GM12878 (cell line): Measurements from ENCODE around the gene RAPSN. TPM values are rescaled to one million over a fixed set of nuclear protein-coding genes. Genes with fewer than 3 reads are reported as not detected.

Experiments
- ATAC-seq: fragments of 200-7000 bp; cut with Tn5 transposase; 3 replicates; pipeline ENCODE4 v1.9.1; 2020; ENCODE audit warnings: mild to moderate bottlenecking, moderate library complexity
- BruUV-seq: library from RNA; stranded (reverse); fragments of 400-500 nt; replicated peaks from 2 replicates; lab custom pipeline; 2021; lab: Mats Ljungman, UMichigan
- CTCF ChIA-PET: fragments of 300-600 bp; sonication (Branson Sonifier 250); formaldehyde crosslinking; extraction: SDS; loops from one replicate; lab custom pipeline; 2021; ENCODE audit warnings: inconsistent platforms; lab: Yijun Ruan, JAX
- POLR2A ChIA-PET: fragments of 350-600 bp; formaldehyde crosslinking; extraction: SDS; loops from one replicate; lab custom pipeline; 2021; ENCODE audit warnings: inconsistent platforms; lab: Charles Lee
- RAD21 ChIA-PET: fragments of 300-600 bp; sonication (Branson Sonifier 250); formaldehyde crosslinking; loops from one replicate; lab custom pipeline; 2023; ENCODE audit warnings: antibody characterized with exemption; ENCODE audit not compliant: unreplicated experiment; lab: Charles Lee
- SMC1A ChIA-PET: fragments of 300-600 bp; sonication (Branson Sonifier 250); formaldehyde crosslinking; loops from one replicate; lab custom pipeline; 2023; ENCODE audit not compliant: unreplicated experiment, uncharacterized antibody; lab: Charles Lee
- DNase-seq: peaks from one replicate; pipeline ENCODE4 v3.0.0-alpha.2; 2011; ENCODE audit warnings: low read depth, low spot score
- FAIRE-seq: peaks from 3 replicates; lab custom pipeline; 2011; peaks lifted over from hg19 to GRCh38; lab: Jason Lieb, UNC
- H2AFZ ChIP-seq: 2 replicates; pipeline ENCODE4 v1.6.0; 2011; ENCODE audit warnings: low read depth, low read length, control low read depth; ENCODE audit not compliant: control insufficient read depth
- H3K27ac ChIP-seq: 2 replicates; pipeline ENCODE4 v1.5.1; 2011; ENCODE audit warnings: control low read depth; ENCODE audit not compliant: control insufficient read depth, insufficient read depth
- H3K27me3 ChIP-seq, 2 experiments: replicated peaks in 1 of 2; 2 replicates each; pipeline versions ENCODE4 v1.6.0 to v1.6.1; 2011; ENCODE audit warnings: low read length in 1 of 2; ENCODE audit not compliant: control insufficient read depth in 2 of 2, insufficient read depth in 2 of 2
- H3K36me3 ChIP-seq, 2 experiments: 2 replicates each; pipeline ENCODE4 v1.5.1; 2011; ENCODE audit warnings: low read length in 1 of 2; ENCODE audit not compliant: control insufficient read depth in 2 of 2, insufficient read depth in 2 of 2
- H3K4me1 ChIP-seq: 2 replicates; pipeline ENCODE4 v1.6.1; 2011; ENCODE audit warnings: mild to moderate bottlenecking, low read length, moderate library complexity, mixed read lengths; ENCODE audit not compliant: control insufficient read depth, insufficient read depth
- H3K4me2 ChIP-seq: 2 replicates; pipeline ENCODE4 v1.6.0; 2011; ENCODE audit warnings: control low read depth; ENCODE audit not compliant: control insufficient read depth, insufficient read depth
- H3K4me3 ChIP-seq: fragments of 200-600 bp; sonication (generic); 2 replicates; pipeline ENCODE4 v1.5.1; 2016
- H3K79me2 ChIP-seq: 2 replicates; pipeline ENCODE4 v1.6.0; 2011; ENCODE audit warnings: low read length; ENCODE audit not compliant: control insufficient read depth, insufficient read depth
- H3K9ac ChIP-seq: 2 replicates; pipeline ENCODE4 v1.8.0; 2011; ENCODE audit warnings: low read length, control low read depth, mixed read lengths; ENCODE audit not compliant: control insufficient read depth, insufficient read depth
- H3K9me3 ChIP-seq: replicated peaks from 3 replicates; pipeline ENCODE4 v1.5.1; 2011; ENCODE audit warnings: mild to moderate bottlenecking, low read length; ENCODE audit not compliant: control insufficient read depth, insufficient read depth
- H4K20me1 ChIP-seq: 2 replicates; pipeline ENCODE4 v1.6.0; 2011; ENCODE audit not compliant: control insufficient read depth, insufficient read depth
- CREB1 ChIP-seq: IDR thresholded peaks from 2 replicates; pipeline ENCODE4 v1.6.1; 2012; ENCODE audit warnings: low read depth, mild to moderate bottlenecking, inconsistent platforms
- GATAD2B ChIP-seq: fragments of 450-650 bp; conservative IDR thresholded peaks from 2 replicates; pipeline ENCODE4 v1.6.1; 2017; ENCODE audit warnings: low read depth, mild to moderate bottlenecking, moderate library complexity
- HCFC1 ChIP-seq: fragments of 150-350 bp; IDR thresholded peaks from 2 replicates; pipeline ENCODE4 v1.6.1; 2014; ENCODE audit warnings: low read length
- HDAC2 ChIP-seq: fragments of 200-600 bp; sonication (generic); IDR thresholded peaks from 2 replicates; pipeline ENCODE4 v1.6.1; 2017
- NFXL1 ChIP-seq: fragments of 450-650 bp; IDR thresholded peaks from 2 replicates; pipeline ENCODE4 v1.6.1; 2017; ENCODE audit warnings: antibody characterized with exemption, mild to moderate bottlenecking, borderline replicate concordance
- POU2F2 ChIP-seq: IDR thresholded peaks from 3 replicates; pipeline ENCODE4 v1.6.1; 2011; ENCODE audit warnings: low read depth, mild to moderate bottlenecking, low read length, borderline replicate concordance
- SMC3 ChIP-seq: IDR thresholded peaks from 2 replicates; pipeline ENCODE4 v1.6.1; 2011; ENCODE audit warnings: low read length, improper control_type of control experiment, borderline replicate concordance
- SREBF2 ChIP-seq: IDR thresholded peaks from 2 replicates; pipeline ENCODE4 v1.6.1; 2012; ENCODE audit warnings: mild to moderate bottlenecking, low read length
- STAT1 ChIP-seq: fragments of 450-650 bp; conservative IDR thresholded peaks from 2 replicates; pipeline ENCODE4 v1.6.1; 2014; ENCODE audit warnings: antibody characterized with exemption, mild to moderate bottlenecking
- SUZ12 ChIP-seq: fragments of 200-600 bp; sonication (generic); IDR thresholded peaks from one replicate; pipeline ENCODE4 v1.6.1; 2018; ENCODE audit warnings: antibody characterized with exemption, mild to moderate bottlenecking; ENCODE audit not compliant: unreplicated experiment
- ZNF384 ChIP-seq: IDR thresholded peaks from 2 replicates; pipeline ENCODE4 v1.6.1; 2012; ENCODE audit warnings: low read depth, mild to moderate bottlenecking, low read length, improper control_type of control experiment, borderline replicate concordance
- WGBS: methylation state at CpG from one replicate; pipeline ENCODE4 v1.1.6; 2016; ENCODE audit warnings: low lambda C conversion rate; ENCODE audit not compliant: insufficient replicate concordance, insufficient coverage; ENCODE audit errors: missing lambda C conversion rate; 5-methylcytosine and 5-hydroxymethylcytosine counted together
- in situ Hi-C: fragments of 300-500 bp; cut with MboI; formaldehyde crosslinking; loops from 9 replicates; pipeline ENCODE4 v1.14.3; 2018; ENCODE audit warnings: mixed read lengths
- intact Hi-C: fragments of 100-400 bp; cut with micrococcal nuclease; formaldehyde crosslinking; loops from one replicate; pipeline ENCODE4 v1.14.2; 2022; ENCODE audit not compliant: unreplicated experiment
- polyA plus RNA-seq, 11 experiments: library from polyadenylated mRNA; depleted of rRNA in 4 of 11; unstranded in 6 of 11; stranded (reverse) in 5 of 11; fragments of >200 nt; fragmentation: Nextera tagmentation in 4 of 11; fragmentation: Illumina TruSeq in 1 of 11; extraction: Ambion mirVana in 4 of 11; extraction: Trizol in 1 of 11; gene quantifications; 1 replicate in 1 of 11; 2 replicates in 10 of 11; pipeline versions ENCODE4 v1.2.1 to v1.2.3, GENCODE V29; 2011 to 2016; ENCODE audit warnings: inconsistent platforms in 2 of 11, missing spikeins in 2 of 11, low read depth in 1 of 11
- total RNA-seq, 4 experiments: library from RNA; depleted of rRNA in 3 of 4; stranded (reverse); fragments of >200 nt in 3 of 4; fragmentation: Illumina TruSeq in 1 of 4; extraction: Trizol in 1 of 4; gene quantifications; 2 replicates each; pipeline versions ENCODE4 v1.2.1 to v1.2.3, GENCODE V29; 2013 to 2021
- TF ChIP-seq, protein P1 (sequence below): IDR thresholded peaks from 2 replicates; pipeline ENCODE4 v1.6.1; 2012; ENCODE audit warnings: mild to moderate bottlenecking, low read depth, low read length
- TF ChIP-seq, protein P2 (sequence below): fragments of 450-650 bp; IDR thresholded peaks from 2 replicates; pipeline ENCODE4 v1.6.1; 2017; ENCODE audit warnings: mild to moderate bottlenecking, low read depth, inconsistent platforms; ENCODE audit not compliant: poor library complexity, severe bottlenecking
- TF ChIP-seq, protein P3 (sequence below): IDR thresholded peaks from 2 replicates; pipeline ENCODE4 v1.6.1; 2012; ENCODE audit warnings: low read depth, low read length, improper control_type of control experiment

The RAPSN gene
- total and polyA plus RNA-seq, 10 of the 15 experiments (the other 5 are each of a cell fraction or from before 2014, with no cell fraction given) = 0.08 to 0.23 (median 0.14) TPM; not detected in 6

DNA sequence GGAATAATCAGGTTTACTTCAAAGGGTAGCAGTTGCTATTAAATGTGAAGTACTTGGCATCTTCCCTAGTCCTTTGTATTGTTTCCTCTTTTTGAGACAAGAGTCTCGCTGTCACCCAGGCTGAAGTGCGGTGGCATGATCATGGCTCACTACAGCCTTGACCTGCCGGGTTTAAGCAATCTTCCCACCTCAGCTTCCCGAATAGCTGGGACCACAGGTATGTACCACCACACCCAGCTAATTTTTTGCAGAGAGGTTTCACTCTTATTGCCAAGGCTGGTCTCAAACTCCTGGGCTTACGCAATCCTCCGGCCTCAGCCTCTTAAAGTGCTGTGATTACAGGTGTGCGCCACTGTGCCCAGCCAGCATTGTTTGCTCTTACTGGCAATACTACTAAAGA lies 36.2 kb upstream of the RAPSN start (continued):
- TF ChIP-seq, protein P1, sequence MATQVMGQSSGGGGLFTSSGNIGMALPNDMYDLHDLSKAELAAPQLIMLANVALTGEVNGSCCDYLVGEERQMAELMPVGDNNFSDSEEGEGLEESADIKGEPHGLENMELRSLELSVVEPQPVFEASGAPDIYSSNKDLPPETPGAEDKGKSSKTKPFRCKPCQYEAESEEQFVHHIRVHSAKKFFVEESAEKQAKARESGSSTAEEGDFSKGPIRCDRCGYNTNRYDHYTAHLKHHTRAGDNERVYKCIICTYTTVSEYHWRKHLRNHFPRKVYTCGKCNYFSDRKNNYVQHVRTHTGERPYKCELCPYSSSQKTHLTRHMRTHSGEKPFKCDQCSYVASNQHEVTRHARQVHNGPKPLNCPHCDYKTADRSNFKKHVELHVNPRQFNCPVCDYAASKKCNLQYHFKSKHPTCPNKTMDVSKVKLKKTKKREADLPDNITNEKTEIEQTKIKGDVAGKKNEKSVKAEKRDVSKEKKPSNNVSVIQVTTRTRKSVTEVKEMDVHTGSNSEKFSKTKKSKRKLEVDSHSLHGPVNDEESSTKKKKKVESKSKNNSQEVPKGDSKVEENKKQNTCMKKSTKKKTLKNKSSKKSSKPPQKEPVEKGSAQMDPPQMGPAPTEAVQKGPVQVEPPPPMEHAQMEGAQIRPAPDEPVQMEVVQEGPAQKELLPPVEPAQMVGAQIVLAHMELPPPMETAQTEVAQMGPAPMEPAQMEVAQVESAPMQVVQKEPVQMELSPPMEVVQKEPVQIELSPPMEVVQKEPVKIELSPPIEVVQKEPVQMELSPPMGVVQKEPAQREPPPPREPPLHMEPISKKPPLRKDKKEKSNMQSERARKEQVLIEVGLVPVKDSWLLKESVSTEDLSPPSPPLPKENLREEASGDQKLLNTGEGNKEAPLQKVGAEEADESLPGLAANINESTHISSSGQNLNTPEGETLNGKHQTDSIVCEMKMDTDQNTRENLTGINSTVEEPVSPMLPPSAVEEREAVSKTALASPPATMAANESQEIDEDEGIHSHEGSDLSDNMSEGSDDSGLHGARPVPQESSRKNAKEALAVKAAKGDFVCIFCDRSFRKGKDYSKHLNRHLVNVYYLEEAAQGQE = no peak
- no peak for TF ChIP-seq ZNF384
- no peak for TF ChIP-seq HCFC1
- TF ChIP-seq, protein P2, sequence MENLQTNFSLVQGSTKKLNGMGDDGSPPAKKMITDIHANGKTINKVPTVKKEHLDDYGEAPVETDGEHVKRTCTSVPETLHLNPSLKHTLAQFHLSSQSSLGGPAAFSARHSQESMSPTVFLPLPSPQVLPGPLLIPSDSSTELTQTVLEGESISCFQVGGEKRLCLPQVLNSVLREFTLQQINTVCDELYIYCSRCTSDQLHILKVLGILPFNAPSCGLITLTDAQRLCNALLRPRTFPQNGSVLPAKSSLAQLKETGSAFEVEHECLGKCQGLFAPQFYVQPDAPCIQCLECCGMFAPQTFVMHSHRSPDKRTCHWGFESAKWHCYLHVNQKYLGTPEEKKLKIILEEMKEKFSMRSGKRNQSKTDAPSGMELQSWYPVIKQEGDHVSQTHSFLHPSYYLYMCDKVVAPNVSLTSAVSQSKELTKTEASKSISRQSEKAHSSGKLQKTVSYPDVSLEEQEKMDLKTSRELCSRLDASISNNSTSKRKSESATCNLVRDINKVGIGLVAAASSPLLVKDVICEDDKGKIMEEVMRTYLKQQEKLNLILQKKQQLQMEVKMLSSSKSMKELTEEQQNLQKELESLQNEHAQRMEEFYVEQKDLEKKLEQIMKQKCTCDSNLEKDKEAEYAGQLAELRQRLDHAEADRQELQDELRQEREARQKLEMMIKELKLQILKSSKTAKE = no peak
- TF ChIP-seq, all 136 proteins: peak for 0

DNA sequence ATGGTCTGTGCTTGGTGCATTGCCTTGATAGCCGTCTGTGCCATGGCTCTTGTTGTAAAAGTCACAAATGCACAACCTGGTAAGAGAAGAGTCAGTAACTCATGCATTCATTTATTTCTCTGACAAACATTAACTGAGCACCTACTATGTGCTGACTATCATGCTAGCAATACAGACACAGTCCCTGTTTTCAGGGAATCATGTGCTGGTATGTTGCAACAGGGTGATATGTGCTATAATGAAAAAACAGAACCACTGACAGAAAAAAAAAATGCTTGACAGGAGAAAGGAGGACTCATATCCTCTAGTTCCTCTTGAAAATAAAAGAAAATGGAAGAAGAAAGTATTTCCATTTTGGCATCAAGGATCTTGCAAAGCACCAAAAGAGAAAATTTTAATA lies 34.5 kb upstream of the RAPSN start:
- WGBS = 89% methylated on average over 1 of the region's 1 CpG
- ChIA-PET POLR2A (no interaction called here), RAD21 (no interaction called here)
- no peak for DNase-seq
- H3K9me3 ChIP-seq = no peaks in the 10 kb centered on the region
- FAIRE-seq = no peak
- H3K36me3 ChIP-seq = peaks cover 16 to 30% of the 10 kb centered on the region in 2 experiments
- H3K4me1 ChIP-seq = no peaks in the 10 kb centered on the region
- no peaks in the 10 kb centered on the region for H4K20me1 ChIP-seq
- in situ Hi-C loops = no loop called here
- no peak overlapping the region for H3K27ac ChIP-seq
- no peak for ATAC-seq
- no TSS peak for BruUV-seq
- TF ChIP-seq SREBF2 (no peak), STAT1 (no peak), SUZ12 (no peak), POU2F2 (no peak), CREB1 (no peak), GATAD2B (no peak), SMC3 (no peak), NFXL1 (no peak), HDAC2 (no peak)
- TF ChIP-seq, protein P3, sequence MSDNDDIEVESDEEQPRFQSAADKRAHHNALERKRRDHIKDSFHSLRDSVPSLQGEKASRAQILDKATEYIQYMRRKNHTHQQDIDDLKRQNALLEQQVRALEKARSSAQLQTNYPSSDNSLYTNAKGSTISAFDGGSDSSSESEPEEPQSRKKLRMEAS = no peak
- TF ChIP-seq, all 136 proteins: peak for 0
- CTCF ChIA-PET = no interaction called here
- no peak overlapping the region for H3K9ac ChIP-seq
- no peak overlapping the region for H2AFZ ChIP-seq
- SMC1A ChIA-PET = no interaction called here
- no peaks in the 10 kb centered on the region for H3K27me3 ChIP-seq
- H3K4me3 ChIP-seq = no peak overlapping the region
- no peaks in the 10 kb centered on the region for H3K79me2 ChIP-seq
- intact Hi-C loops = no loop called here
- no peak overlapping the region for H3K4me2 ChIP-seq
